Posterior cingulate gyrus (tissue), 11 donors: ENCODE results near the gene TIMP2.
A peak's percentile ranks its signal among the peaks of the same experiment; 100 is the strongest.

Source experiments
- DNase-seq, 10 donors: peaks; one replicate each; pipeline versions ENCODE4 v3.0.0 to v3.0.0-alpha.2; 2020 to 2021; ENCODE audit warnings: mixed read lengths in 3 of 10
- intact Hi-C: fragments of 100-400 bp; cut with DNase I; formaldehyde crosslinking; loops from one replicate; pipeline ENCODE4 v1.15.1; 2023

TIMP2 gene

DNA sequence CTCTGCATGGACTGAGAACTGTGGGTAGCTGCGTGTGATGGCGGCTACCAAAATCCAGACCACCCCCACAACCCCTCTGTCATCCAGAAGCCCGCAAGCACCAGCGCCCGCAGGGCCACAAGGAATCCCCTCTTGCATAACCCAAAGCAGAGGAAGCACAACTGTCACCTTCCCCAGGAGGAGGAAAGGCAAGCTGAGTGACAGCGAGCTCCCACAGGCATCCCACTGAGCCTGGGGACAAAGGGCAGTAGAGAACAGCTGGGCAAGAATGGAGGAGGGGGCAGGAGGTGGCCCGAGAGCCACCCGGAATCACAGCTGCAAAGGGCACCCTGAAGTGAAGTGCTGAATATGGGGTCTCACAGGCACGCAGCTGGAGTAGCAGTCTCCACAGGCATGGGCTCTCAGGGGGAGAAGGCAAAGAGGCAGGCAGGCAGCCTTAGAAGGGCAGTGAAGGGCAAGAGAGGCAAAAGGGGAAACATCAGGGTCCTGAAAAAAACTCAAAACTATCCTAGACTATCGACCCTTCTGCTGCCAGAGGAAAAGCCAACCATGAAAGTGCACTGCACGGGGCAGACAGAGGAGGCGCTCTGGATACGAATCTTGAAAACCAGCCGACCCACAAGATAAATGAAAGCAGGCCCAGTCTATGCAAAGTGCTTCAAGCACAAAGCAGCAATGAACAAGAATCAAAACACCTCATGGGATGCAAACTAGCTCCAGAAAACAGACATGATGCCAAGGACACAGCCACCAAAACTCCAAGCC lies 101.7 kb downstream of the TIMP2 start:
- intact Hi-C loops: no loop called here
- peak in 1 of 10 donors; percentile 52 for DNase-seq

DNA sequence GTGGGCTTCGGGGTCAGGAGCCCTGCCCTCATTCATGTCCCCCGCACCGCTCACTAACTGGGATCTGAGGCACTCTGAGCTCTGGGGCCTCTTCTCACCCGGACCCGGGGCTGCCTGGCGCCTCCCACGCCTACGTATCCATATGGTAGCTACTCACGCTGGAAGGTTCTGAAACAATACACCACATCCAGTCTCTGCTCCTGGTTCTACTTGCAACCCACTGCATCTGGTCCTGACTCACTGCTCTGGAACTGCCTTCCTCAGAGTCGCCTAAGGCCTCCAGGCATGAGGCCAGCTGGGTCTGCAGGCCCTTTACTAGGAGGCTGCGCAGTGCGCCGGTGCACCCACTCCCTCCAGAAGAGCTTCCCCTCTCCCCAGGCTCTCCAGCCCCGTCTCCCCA lies 102.6 kb downstream of the TIMP2 start:
- intact Hi-C loops: no loop called here
- peak; percentile 35 to 94 (median 67) for DNase-seq

DNA sequence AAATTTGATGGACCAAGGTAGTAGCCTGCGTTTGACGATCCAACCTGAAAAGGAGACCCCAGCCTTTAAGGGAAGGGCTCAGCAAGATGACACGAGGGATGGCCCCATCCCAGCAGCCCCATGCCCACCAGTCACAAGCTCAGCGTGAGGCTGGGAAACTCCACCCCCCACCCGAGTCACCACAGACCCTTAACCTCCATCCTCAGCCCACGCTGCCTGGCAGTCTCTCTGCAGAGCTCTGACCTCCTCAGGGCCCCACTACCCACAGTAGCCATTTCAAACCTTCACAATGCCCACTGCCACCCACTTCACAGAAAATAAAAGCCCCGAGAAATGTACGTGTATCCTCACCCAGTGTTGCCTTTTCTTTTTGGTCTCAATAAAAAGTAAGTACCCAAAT lies 103.2 kb downstream of the TIMP2 start:
- DNase-seq: peak in 1 of 10 donors; percentile 42
- intact Hi-C loops: no loop called here

DNA sequence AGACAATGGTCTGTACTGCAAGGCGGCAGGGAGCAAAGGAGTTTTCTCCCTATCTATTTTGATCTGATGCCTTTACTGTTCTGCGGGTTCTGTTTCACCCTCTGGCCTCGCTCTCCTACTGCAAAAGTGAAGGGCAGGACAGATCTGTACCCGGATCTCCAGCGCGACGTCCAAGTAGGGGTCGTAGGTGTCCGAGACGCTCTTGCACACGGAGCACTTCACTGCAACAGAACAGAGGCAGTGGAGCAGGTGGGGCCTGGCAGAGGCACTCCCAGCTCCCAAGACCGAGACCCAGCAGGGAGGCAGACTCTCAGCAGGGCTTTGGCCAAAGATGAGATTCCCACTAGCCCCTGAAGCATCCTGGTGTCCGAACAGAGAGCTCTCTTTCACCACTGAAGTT lies 104.3 kb downstream of the TIMP2 start:
- intact Hi-C loops: no loop called here
- peak in 1 of 10 donors; percentile 36 for DNase-seq

DNA sequence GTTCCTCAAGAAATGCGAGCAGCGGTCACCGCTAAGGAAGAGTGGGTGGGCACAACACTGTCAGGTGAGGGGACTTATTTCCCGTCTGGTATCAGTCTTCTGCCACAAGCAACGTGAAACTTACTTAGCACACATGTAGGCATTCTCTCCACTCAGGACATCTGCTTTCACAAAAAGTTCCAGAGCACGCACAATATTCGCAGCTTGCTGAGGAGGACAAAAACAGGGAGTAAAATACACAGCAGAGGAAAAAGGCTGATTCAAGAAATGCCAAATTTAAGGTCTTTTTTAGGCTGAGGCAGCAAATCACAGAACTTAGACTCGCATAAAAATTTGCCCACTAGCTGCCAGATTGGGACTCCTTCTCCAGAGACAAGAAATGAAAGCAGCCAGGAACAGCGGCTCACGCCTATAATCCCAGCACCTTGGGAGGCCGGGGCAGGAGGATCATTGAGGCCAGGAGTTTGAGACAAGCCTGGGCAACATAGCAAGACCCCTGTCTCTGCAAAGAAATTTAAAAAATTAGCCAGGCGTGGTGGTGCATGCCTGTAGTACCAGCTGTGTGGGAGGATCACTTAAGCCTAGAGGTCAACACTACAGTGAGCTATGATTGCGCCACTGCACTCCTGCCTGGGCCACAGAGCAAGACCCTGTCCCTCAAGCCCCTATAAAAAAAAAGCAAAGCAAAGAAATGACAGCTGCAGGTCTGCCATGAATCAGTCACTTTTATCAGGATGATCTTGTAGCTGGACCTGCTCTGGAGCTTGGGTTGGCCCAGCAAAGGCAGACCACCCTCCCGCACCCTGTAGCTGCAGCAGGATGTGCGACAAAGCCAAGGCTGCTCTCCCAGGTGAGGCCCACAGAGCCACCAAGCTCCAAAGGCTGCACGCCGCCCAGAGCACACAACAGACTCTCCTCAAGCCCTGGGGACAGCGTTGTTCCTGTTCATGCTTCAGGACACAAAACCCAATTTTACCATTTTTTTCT lies 105.1 kb downstream of the TIMP2 start:
- DNase-seq: peak in 1 of 10 donors; percentile 66
- intact Hi-C loops: no loop called here

DNA sequence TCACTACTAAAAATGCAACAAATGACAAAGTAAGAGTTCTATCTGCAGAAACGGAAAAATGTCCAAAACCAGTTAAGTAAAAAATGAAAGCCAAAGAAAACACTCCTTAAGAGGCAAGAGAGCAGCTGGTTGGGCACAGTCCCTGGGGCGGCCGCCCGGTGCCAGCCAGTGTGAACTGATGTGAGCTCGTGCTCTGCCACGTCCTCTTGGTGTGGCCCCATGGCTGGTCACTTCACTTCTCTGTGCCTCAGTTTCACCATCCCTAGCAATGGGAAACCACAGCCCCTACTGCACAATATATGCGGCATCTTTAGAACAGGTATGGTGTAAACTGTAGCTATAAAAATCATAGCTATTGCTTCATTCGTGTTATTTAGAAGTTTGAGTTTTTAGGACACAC lies 105.8 kb downstream of the TIMP2 start:
- intact Hi-C loops: no loop called here
- DNase-seq: peak in 1 of 10 donors; percentile 80

DNA sequence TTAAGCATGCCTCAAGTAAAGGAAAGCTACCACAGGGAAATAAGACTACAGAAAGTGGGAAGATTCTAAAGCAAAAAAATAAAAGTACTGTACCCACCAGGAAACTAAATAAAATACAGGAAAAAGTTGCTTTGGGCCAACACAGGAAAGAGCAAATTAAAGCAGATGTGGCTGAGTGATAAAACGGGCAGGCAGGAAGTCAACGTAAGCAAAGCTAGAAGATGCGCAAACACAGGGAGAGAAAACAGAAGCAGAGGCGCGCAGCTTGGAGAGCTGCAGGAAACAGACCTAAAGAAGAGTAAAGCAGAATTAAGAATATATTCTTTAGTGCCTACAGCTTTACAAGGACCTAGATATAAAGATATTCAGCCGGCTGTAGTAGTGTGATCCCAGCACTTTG lies 106.3 kb downstream of the TIMP2 start:
- peak in 1 of 10 donors; percentile 37 for DNase-seq
- intact Hi-C loops: no loop called here

DNA sequence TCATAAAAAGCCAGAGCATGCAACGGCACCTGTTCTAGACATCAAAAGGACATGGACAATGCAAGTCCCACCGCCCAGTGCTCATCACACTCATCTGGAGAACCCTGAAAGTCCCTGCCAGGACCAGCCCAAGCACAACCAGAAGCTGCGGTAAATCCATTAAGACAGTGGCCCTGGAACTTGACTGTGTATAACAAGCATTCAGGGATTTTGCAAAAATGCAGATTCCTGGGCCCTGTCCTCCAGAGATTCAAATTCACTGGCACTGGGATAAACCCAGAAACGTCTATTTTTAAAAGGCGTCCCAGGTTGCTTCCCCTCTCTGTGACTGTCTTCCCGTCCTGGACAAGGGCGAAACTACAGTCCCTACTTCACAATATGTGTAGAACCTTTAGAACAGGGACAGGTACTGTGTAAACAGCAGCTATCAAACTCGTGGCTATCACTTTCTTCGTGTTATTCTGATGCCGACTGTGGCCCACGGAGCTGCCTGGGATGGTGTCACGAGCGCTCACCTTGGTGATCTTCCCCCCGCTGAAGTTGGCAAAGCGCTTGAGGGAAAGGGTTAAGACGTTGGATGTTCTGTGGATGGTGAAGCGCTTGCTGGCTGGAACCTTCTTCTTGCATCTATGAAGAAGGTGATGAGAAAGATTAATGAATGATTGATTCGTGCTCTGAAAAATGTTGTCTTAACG lies 106.9 kb downstream of the TIMP2 start:
- intact Hi-C loops: no loop called here
- peak in 1 of 10 donors; percentile 29 for DNase-seq

DNA sequence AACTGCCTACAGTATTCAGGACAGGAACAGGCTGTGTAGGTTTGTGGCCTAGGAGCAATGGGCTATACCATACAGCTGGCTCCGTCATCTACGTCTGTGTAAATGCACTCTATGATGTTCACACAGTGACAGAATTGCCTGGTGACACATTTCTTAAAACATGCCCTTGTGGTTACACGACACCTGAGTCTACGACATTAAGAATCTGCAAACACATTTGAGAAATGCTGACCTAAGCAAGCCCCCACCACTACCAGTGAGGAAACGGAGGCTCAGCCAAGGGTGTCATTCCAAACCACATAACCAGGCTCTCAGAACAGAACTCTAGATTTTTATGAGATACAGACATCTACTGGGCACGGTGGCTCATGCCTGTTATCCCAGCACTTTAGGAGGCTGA lies 108.1 kb downstream of the TIMP2 start:
- intact Hi-C loops: no loop called here

DNA sequence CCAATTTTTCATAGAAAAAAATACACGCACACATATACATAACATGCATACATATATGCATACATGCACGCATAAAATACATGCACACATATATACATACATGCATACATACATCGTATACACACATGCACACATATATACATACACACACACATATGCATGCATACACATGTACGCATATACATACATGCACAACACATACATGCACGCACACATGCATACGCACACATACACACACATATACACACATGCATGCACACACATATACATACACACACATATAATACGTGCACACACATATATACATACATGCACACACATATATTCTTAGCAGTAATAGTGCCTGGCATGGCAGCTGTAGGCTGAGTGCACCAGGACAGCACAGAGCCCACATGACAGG lies 109.5 kb downstream of the TIMP2 start:
- intact Hi-C loops: no loop called here
- no peak for DNase-seq

More for the DNA sequence above, 108.1 kb downstream of the TIMP2 start:
- DNase-seq: peak in 1 of 10 donors; percentile 25

DNA sequence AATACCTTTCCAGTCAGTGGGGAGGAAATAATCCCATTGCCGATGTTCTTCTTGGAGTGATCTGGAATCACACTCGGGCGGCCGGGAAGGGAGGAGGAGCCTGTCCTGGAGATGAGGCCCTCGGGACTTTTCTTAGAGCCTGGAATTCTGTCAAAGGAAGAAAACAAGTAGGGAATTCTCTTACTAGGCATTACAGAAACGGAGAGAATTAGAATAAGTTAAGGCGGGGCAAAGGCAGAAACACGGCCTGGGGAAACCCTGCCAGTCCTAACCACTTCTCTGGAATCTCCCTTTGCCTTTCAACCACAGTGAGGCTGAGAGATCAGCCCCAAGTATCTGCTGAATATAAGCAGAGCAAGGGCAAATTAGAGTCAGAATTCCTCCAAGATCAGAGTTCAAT lies 112.3 kb downstream of the TIMP2 start:
- intact Hi-C loops: no loop called here
- DNase-seq: peak in 1 of 10 donors; percentile 17

DNA sequence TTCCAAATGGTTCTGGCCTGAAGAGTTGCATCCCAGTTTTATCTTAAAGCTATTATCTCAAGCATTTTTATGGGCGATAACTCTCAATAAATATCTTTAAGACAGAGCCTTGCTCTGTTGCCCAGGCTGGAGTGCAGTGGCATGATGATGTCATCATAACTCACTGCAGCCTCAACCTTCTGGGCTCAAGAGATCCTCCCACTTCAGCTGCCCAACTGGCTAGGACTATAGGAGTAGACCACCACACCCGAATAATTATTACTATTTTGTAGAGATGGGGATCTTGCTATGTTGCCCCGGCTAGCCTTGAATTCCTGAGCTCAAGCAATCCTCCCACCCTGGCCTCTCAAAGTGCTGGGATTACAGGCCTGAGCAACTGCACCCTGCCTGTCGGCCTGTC lies 117.0 kb downstream of the TIMP2 start:
- no peak for DNase-seq
- intact Hi-C loops: no loop called here

DNA sequence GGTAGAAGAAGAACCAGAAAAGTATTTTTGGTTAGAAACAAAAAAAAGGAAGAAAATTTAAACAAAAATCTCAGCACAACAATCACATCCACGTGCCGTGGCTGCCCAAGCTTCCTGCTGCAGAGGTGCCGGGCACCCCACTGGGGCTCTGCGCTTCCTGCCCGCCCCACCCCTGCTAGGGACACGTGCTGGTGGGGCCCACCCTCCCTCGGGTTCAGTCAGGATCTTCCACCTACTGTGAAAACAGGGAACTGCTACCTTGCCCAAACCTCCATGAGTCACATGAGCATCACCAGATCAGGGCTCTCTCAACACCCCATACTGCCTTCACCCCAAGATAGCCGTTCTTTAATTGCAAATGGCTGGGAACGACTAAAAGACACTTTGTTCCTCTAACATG lies 118.7 kb downstream of the TIMP2 start:
- intact Hi-C loops: no loop called here
- no peak for DNase-seq

DNA sequence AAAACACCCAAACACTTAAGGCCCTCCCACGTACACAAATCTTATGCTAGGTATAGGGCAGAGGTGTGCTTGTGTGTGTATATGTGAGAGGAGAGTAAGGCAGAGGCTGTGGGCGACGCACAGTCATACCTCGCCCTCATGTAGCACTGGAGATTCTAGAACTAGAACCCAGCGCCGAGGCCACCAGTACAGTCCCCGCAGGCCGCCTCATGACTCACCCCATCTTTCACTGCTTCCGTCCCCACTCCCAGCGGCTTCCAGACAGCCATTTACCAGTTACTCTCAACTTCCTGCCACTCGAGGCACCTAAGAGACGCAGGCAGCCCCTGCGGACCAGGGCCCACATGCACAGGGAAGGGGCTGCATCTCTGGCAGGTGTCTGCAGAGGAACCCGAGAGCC lies 119.9 kb downstream of the TIMP2 start:
- intact Hi-C loops: no loop called here
- DNase-seq: no peak

DNA sequence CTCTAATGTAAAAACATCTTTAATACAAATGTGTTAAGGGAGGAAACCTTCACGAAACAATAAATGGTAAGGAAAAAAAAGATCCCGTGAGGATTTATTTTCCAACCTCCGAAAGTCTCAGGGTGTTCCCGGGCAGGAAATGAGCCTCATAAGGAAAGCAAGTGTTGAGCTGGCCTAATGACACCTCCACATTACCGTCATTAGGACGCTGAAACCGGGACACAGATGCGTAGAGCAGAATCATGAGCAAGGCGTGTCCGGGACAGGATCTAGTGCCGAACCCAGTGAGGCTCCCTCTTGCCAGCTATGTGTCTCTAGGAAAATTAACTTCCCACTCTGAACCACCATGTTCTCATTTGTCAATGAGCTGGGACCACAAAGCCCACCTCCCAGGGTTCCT lies 120.4 kb downstream of the TIMP2 start:
- DNase-seq: no peak
- intact Hi-C loops: no loop called here

DNA sequence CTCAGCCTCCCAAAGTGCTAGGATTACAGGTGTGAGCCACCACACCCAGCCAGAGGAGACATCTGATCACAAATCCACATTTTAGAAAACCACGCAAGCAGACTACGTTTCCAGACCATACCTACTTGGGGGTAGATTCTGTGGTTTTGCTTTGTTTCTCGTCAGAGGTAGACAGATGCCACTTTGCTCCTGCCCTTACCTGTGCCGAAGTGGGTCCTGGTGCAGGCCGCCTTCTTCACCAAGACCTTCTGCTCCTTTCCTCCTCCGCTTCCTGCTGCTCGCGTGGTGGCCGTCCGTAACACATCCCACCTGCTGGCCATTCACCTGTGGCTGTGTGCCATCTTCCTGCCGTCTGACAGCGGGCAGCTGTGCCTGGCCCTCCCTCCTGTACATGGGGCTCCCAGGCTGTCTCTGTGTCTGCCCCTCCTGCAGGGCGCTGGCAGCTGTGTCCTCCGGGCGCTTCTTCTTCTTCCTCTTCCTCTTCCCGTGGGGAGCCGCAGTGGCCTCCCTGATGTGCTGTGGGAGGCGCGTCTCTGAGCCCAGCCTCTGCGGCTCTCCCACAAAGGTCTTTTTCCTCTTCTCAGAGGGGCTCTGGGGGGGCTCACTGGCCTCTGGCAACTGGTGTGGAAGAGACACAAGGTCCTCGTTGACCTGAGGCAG lies 121.9 kb downstream of the TIMP2 start:
- no peak for DNase-seq

More for the DNA sequence above, 121.9 kb downstream of the TIMP2 start:
- intact Hi-C loops: no loop called here
